NCI-H187 (cell line): ENCODE data around the gene RNF44.

Experiments used
- DNase-seq, 2 experiments: peaks; one replicate each; lab custom pipeline; 2025; lab: John Stamatoyannopoulos, UW

The RNF44 gene

DNA sequence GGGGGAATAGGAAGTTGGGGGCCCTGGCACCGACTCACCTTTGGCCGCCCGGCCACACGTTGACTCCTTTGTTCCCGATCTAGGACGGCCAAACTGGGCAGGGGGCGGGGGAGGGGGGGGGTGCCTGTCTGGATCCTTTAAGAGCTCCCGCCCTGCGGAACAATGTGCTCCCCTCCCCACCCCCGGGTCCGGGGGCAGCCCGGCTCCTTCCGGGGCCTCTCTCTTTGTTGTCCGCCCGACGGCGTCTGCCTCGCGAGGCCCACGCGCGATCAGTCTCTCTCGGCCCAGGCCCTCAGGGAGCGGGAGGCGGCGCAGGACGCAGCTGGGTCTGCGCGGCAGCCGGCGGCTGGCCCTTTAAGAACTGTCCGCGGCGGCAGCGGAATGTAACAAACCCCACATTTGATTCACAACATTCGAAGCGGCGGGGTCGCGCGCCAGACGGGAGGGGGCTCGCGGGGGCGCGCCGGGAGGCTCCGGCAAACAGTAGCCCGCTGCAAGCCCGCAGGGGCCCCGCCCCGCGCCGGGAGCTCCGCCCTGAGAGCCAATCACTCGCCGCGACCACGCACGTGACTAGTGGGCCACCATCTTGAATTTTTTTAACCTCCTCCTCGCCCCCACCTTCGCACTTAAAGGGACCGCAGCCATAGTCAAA is at the start of gene RNF44:
Gene RNF44 (minus strand): TSS at position 501 of the 652 bp plus-strand sequence. CDS start 4,930 bp downstream, outside the sequence.
- DNase-seq: peak; percentile 91 to 96

DNA sequence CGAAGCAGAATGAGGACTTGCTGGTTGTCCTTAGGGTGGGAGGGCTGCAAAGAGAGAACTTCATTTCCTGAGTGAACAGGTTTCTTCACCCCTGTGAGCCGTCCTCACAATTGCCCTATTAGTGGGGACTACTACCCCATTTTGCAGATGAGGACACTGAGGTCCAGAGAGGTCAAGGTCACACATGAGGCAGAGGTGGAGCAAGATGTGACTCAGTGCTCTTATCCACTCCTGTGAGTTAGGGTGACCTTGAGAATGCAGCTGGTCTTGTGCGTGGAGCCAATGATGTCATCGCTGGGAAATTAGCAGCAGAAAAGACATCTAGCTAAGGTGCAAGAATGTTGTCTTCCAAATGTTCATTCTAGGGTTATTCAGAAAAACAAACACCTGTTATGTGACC is 45.9 kb upstream of the RNF44 start:
- no peak for DNase-seq

DNA sequence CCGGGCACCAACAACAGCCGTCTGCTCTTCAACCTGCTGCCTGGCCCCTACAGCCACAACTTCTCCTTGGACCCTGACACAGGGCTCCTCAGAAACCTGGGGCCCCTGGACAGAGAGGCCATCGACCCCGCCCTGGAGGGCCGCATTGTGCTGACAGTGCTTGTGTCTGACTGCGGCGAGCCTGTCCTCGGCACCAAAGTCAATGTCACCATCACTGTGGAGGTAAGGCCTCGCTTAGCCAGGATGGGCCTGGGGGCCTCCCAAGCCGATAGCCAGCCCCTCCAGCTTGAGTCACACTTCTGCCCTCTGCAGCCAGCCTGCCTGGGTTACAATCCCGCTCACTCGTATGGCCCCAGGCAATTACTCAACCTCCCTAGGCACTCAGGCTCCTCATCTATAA is 44.2 kb upstream of the RNF44 start:
- no peak for DNase-seq

DNA sequence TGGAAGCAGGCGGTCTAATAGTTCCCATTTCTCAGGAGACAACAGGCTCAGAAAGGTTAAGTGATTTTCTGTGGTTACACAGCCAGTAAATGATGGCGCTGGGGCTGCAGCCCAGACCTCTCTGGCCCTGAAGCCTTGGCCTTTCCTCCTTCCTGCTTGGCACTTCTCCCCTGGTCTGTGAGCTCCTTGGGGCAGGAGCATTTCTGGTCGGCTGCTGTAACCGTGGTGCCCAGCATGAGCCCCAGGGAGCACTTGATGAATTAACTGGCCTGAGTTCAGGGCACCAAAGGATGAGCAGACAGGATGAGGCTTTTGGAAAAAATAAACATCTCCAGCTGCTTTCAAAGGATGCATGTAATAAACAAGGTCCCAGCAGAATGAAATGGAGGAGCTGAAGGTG is 42.1 kb upstream of the RNF44 start:
- DNase-seq: no peak

DNA sequence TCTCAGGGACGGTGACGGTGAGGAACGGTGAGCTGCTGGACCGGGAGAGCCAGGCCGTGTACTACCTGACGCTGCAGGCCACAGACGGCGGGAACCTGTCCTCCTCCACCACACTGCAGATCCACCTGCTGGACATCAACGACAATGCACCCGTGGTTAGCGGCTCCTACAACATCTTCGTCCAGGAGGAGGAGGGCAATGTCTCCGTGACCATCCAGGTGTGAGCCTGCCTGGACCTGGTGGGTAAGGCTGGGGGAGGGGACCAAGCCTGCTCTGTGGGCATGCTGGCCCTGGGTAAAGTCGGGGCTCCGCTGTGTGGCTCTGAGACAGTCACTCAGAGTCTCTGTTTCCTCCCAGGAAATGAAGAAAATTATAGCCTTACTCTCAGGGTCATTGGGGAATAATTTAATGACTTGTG is 41.2 kb upstream of the RNF44 start:
- DNase-seq: no peak

DNA sequence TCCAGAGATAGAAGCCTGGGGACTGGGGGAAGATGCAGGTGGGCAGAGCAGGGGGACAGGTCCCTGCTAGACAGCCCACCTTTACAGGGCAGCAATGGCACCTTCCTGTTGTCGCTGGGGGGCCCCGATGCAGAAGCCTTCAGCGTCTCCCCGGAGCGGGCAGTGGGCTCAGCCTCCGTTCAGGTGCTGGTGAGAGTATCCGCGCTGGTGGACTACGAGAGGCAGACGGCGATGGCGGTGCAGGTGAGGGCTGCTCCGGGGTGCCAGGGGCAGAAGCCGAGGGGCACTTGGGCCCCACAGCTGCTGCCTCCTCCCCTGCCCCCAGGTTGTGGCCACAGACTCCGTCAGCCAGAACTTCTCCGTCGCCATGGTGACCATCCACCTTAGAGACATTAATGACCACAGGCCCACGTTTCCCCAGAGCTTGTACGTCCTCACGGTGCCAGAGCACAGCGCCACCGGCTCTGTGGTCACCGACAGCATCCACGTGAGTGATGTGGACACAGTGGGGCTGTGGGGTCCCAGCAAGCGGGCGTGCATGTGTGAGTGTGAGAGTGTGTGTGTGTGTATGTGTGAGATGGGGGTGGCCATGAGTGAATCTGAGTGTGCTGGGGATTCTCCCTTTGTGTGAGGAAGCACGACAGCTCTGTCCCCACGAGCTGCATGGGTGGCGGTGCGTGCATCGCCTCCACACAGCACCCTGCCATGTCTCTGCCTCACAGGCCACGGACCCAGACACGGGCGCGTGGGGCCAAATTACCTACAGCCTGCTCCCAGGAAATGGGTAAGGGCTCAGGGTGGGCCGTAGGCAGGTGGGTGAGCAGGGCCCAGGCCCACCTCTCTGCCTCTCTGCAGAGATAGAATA is 40.3 kb upstream of the RNF44 start:
- no peak for DNase-seq

DNA sequence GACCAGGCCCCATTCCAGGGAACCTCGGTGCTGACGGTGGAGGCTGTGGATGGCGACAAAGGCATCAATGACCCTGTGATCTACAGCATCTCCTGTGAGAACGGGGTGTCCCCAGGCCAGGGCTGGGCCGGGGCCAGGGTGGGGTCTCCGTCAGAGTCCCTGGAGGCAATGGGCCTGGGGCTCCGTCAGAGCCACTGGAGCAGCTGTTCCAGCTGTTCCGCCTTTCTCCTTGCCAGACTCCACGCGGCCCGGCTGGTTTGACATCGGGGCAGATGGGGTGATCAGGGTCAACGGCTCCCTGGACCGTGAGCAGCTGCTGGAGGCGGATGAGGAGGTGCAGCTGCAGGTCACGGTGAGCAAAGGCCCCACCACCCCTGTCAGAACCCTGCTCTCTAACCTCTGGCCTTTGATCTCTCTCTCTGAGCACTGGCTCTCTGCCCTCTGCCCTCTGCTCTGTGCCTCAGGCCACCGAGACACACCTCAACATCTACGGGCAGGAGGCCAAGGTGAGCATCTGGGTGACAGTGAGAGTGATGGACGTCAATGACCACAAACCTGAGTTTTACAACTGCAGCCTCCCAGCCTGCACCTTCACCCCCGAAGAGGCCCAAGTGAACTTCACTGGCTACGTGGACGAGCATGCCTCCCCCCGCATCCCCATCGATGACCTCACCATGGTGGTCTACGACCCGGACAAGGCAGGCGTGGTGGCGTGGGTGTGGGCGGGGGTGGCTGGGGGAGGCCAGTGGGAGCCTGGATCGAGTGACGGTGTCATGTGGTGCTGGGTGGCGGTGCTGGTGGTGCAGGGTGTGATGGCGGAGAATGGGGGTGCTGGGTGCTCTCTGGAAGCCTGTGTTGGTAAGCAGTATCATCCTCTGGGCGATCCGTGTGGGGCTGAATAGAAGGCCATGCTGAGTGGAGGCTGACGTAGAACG is 38.6 kb upstream of the RNF44 start:
- no peak for DNase-seq

DNA sequence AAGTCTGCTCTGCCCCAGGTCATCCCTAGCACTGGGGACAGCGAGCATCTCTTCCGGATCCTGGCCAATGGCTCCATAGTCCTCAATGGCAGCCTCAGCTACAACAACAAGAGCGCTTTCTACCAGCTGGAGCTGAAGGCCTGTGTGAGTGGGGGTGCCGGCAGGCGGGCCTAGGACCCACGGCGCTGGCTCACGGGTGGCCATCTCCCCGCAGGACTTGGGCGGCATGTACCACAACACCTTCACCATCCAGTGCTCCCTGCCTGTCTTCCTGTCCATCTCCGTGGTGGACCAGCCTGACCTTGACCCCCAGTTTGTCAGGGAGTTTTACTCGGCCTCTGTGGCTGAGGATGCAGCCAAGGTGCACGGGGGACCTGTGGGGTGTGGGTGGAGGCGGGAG is 37.9 kb upstream of the RNF44 start:
- no peak for DNase-seq

DNA sequence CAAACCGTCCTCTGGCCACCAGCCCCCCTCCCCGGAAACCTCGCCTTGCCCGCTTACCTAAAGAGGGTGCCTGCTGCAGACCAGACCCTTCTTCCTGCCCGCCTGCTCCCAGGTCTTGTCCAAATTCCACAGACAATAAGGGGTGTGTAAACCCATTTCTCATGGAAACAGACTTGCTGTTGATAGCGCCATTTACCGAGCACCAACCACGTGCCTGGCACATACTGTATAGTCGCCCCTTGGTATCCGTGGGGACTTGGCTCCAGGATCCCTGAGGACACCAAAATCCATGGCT is 37.0 kb upstream of the RNF44 start:
- DNase-seq: no peak

DNA sequence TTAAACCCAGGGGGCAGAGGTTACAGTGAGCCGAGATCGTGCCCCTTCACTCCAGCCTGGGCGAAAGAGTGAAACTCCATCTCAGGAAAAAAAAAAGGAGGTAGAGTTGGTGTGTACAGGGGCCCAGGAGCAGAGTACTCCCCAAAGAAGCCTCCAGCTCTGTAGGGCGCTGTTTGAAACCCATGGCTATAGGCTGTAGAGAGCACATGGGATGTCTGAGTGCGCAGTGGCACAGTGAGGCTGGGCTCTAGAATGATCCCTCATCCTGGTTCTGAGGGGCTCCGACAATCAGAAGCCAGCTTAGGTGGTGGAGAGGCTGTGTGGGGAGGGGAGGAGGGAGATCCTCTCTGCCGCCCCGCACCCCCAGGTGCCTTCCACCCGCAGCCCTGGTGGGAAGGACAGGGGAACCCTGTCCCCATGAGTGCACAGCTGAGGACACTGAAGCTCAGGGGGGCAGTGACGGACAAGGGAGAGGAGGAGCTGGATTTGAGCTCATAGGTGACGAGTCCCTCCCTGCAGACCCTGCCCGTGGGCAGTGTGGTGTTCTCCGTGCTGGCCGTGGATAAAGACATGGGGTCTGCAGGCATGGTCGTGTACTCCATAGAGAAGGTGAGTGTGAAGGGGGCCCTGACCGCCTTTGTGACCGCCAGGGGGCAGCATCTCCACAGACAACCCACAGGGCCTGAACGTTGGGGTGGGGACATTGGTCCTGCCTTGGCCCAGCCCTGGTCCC is 36.5 kb upstream of the RNF44 start:
- DNase-seq: peak; percentile 42 to 64

DNA sequence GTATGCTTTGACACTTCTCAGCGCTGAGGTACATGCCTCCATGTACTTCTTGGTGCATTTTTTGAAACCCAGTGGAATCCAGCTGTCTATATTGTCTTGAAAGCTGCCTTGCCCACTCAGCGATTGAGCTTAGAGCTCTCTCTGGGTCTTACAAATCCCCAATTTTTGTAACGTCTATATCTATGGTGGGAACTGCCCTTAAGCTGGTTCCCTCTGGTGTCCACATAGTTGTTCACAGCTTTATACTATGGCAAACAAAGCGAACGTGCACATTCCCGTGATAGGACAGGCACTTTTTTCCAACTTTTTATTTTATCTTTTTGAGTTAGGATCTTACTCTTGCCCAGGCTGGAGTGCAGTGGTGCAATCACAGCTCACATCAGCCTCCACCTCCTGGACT is 32.8 kb upstream of the RNF44 start:
- no peak for DNase-seq

DNA sequence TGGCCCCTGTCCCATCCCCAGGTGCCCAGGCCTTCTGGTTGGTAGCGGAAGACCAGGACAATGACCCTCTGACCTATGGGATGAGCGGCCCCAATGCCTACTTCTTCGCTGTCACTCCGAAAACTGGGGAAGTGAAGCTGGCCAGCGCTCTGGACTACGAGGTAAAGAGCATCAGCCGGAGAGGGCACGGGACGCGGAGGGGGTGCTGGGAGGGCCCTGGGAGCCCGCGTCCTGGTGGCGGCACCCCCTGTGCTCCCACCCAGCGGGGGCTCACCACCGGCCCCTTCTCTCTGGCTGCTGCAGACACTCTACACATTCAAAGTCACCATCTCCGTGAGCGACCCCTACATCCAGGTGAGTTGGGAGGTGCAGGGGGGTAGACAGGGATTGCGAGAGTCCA is 31.5 kb upstream of the RNF44 start:
- no peak for DNase-seq

DNA sequence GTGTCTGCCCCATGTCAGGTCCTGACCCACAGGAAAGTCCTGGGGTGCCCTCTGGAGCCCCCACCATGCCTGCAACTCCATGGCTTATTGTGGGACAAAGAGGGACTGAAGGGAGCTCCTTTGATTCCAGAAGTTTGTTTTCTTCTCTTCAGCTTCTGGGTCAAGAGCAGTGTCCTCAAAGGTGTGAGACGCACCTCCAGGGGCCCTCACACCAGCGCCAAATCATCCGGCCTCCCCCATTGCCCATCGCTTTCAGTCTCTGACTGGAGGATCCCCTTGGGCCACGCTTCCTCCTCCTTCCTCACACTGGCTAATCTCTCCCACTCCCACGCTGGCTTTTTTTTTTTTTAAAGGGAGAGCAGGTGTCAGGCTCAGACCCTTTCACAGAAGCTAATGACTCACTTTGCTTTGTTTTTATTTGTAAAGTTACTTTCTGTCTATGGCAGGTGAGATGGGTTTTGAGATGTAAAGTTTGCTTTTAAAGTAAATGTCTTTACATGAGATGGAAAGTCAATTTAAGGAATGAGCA is 28.6 kb upstream of the RNF44 start:
- no peak for DNase-seq

DNA sequence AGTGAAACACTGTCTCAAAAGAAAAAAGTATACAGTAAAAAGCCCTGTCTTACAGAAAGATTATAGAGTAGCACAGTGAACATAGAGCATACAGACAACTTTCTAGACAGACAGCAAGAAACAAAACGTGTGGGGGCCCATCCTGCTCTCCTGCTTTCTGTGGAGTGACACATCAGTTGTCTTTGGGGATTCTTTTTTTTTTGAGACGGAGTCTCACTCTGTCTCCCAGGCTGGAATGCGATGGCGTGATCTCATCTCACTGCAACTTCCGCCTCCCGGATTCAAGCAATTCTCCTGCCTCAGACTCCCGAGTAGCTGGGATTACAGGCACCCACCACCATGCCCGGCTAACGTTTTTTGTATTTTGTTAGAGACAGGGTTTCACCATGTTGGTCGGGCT is 26.8 kb upstream of the RNF44 start:
- no peak for DNase-seq

DNA sequence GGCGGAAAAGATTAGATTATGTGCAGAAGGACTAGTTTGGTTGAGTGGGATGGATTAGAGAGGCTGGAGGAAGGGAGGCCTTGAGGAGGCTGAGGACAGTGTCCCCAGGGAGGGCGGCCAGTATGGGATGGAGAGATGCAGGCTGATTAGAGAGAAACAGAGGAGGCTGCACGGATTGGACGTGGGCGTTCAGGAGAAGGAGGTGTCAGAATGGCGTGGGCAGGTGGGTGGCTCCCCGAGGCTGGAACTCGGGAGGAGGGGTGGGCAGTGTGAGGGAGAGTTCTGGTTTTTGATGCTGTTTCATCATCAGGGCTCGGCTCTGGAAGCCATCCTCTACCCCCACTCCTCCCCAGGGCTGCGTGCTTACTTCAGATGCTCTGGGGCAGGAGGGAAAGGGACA is 25.0 kb upstream of the RNF44 start:
- no peak for DNase-seq

DNA sequence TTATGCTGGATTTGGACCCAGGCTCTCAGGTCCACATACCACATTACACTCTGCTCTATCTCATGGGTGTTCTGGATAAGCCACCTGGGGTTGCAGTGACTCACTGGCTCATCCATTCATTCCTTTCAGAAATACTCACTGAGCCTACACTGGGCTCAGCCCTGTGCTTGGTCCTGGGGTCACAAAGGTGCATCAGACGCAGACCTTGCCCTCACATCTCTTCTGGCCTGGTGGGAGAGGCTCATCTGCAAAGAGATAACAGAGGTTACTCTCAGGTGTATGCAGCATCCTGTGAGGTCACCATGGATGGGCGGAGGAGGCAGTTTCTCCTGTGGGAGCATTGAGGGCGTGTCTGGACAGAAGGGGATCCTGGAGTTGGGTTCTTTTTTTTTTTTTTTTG is 24.1 kb upstream of the RNF44 start:
- DNase-seq: no peak

DNA sequence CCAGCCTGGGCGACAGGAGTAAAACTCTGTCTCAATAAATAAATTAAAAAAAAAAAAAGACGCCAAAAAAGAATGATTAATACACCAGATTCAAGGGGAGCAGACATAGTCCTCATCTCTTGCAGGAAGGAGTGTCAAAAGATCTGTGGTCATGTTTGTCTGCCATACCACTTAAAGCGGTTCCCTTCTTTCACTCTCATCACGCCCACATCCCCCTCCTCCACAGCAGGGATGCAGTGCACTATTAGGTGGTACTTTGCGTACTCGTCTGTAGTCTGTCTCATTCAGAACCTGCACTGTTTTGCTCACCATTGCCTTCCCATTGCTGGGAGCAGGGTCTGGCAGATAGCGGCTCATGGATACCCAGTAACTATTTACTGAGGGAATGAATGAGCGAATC is 23.2 kb upstream of the RNF44 start:
- no peak for DNase-seq

DNA sequence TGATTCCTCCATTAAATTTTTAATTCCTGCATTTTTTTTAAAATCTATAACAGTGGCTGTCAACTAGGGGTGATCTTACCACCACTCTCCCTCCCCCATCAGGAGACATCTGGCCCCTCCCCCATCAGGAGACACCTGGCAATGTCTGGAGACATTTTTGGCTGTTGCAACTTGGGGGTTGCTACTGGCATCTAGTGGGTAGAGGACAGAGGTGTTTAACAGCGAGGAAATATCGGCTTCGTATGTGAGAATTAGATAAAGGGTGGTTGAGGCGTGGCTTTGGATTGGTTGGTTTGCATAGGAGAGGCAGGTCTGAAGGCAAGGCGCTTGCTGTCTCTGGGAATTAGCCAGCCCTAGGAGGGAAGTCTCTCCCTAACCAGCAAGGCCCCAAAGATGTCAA is 22.5 kb upstream of the RNF44 start:
- no peak for DNase-seq

DNA sequence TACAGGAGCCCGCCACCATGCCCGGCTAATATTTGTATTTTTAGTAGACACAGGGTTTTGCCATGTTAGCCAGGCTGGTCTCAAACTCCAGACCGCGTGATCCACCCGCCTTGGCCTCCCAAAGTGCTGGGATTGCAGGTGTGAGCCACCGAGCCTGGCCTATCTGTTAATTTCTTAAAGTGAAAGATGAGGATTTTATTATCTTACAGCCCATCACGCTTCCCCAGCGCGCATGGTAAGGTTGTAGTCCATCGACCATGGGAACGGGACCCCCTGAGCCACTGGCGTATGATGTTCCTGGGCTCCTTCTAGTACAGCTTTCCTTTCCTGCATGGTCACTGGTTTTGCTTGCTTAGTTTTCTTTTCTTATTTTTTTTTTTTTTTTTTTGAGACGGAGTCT is 20.6 kb upstream of the RNF44 start:
- no peak for DNase-seq

DNA sequence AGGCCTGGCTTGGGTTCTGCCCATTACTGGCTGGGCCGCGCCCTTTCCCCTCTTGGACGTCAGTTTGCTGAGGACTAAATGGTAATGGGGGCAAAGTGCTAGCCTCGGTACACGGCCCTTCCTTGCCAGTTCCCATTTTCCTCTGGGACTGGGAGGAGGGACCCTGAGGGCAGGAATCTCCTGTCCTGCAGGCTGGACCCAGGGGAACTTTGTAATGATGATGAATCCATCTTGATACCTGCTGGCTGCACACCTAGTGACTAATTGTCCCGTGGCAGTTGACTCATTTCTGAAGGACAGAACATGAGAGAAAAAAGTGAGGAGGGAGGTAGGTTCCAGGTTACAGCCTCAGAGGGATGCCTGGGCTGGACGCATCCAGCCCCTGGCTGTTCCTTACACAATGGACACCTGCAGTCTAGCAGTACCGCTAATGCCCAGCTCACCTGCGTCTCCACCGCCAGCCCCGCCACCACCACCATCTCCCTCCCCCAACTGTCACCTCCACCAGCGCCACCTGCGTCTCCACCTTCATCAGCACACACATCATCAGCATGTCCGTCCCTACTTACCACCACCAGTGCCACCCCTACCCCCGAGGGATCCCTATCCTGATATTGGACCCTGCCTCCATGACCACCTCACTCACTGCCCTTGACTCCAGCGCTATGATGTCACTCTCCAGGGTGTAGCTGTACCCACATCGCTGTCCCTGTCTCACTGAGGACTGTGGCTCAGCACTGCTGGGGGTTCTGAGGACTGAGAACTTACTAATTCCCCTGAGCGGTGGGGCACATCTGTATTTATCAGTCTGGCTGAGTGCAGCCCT is 16.3 kb upstream of the RNF44 start:
- no peak for DNase-seq

DNA sequence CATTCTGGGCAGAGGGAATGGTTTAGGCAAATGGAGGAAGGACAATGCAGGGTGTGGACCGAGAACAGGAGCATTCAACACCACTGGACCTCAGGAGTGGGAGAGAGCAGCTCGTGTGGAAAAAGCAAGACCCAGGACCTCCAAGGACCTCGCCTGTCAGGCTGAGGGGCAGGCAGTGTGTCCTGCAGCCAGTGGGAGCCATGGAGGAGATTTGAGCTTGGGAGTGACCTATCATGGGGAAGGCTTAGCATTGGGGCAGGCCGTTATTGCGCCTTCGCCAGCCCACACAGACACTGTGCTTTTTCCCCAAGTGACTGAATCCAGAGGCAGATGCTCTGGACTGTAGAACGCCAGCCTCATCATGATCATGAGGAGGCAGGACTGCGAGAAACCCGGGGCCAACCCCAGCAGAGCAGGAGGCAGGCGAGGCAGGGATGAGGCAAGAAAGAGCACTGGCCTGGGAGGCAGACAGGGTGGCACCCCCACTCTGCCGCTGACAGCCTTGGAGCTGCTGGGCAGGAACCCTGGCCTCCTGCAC is 15.2 kb upstream of the RNF44 start:
- no peak for DNase-seq
